GM21737 (cell line): ENCODE measurements around the gene TNC.

ENCODE experiments used
- ATAC-seq: cut with Tn5 transposase; IDR thresholded peaks from one replicate; pipeline ENCODE4 v1.9.1; 2021; ENCODE audit warnings: mild to moderate bottlenecking, moderate library complexity; ENCODE audit not compliant: unreplicated experiment

The TNC gene

GRCh38 chr9:115117999-115118878 lies at the start of gene TNC:
TSS of gene TNC (minus strand) at chr9:115118157. CDS start at chr9:115091018, 27,139 bp downstream.
- ATAC-seq: no peak

GRCh38 chr9:115167175-115167574 lies 49.2 kb upstream of the TNC start:
- no peak for ATAC-seq

GRCh38 chr9:115165233-115165632 lies 47.3 kb upstream of the TNC start:
- ATAC-seq: no peak

GRCh38 chr9:115164511-115164974 lies 46.6 kb upstream of the TNC start:
- ATAC-seq: no peak

- no peak for ATAC-seq
Measured at GRCh38 chr9:115162946-115163345, 45.0 kb upstream of the TNC start.

GRCh38 chr9:115161446-115161845 lies 43.5 kb upstream of the TNC start:
- ATAC-seq: no peak

GRCh38 chr9:115158661-115159481 lies 40.9 kb upstream of the TNC start:
- ATAC-seq: no peak

- no peak for ATAC-seq
Measured at GRCh38 chr9:115157245-115157674, 39.3 kb upstream of the TNC start.

- no peak for ATAC-seq
Measured at GRCh38 chr9:115155037-115155436, 37.1 kb upstream of the TNC start.

GRCh38 chr9:115154617-115155016 lies 36.7 kb upstream of the TNC start:
- no peak for ATAC-seq

GRCh38 chr9:115152281-115152820 lies 34.4 kb upstream of the TNC start:
- no peak for ATAC-seq

GRCh38 chr9:115148721-115149120 lies 30.8 kb upstream of the TNC start:
- no peak for ATAC-seq

- no peak for ATAC-seq
Measured at GRCh38 chr9:115146581-115147021, 28.6 kb upstream of the TNC start.

GRCh38 chr9:115144706-115145105 lies 26.7 kb upstream of the TNC start:
- ATAC-seq: no peak

- no peak for ATAC-seq
Measured at GRCh38 chr9:115143689-115144088, 25.7 kb upstream of the TNC start.

GRCh38 chr9:115142517-115143270 lies 24.7 kb upstream of the TNC start:
- ATAC-seq: no peak

- ATAC-seq: no peak
Measured at GRCh38 chr9:115142090-115142489, 24.1 kb upstream of the TNC start.

- no peak for ATAC-seq
Measured at GRCh38 chr9:115141612-115142011, 23.7 kb upstream of the TNC start.

- no peak for ATAC-seq
Measured at GRCh38 chr9:115138151-115138550, 20.2 kb upstream of the TNC start.

GRCh38 chr9:115137526-115137925 lies 19.6 kb upstream of the TNC start:
- no peak for ATAC-seq
